ENCODE measurements around the gene SPECC1. TPM values are rescaled to one million over a fixed set of nuclear protein-coding genes. Genes with fewer than 3 reads are reported as not detected.

The SPECC1 gene
- total RNA-seq, 4 donors from 2014 or later = 44.5 to 87.9 (median 70.0) TPM

DNA sequence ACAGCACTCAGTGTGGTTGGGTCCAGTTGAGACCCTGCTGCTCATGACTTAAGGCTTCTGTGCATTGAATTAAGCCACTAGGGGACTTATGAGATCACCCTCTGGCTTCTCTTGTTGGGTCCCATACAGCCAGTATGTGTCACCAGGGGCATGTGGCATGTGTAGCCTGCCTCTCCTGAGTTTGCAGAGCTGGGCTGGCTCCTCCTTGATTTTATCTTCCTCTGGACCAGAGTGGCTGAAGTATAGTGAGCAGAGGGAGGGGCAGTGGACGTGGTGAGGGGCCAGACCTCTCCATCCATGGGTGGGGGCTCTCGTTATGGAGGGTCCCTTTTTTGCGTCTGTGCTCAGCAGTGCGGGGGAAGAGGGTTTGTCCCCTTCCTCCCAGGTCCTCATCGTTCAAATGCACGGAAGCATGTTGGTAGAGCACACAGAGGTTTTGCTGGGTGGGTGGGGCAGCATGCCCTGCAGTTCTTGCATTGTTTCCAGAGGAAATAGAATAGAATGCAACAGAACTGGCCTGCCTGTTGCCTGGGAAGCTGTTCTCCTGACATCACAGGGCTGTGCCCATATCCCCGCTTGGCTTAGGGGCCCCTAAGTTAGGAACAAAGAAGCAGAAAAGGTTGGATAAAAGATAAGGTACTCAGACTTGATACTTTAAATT is 77.4 kb downstream of the SPECC1 start:
- TF ChIP-seq, protein P1, sequence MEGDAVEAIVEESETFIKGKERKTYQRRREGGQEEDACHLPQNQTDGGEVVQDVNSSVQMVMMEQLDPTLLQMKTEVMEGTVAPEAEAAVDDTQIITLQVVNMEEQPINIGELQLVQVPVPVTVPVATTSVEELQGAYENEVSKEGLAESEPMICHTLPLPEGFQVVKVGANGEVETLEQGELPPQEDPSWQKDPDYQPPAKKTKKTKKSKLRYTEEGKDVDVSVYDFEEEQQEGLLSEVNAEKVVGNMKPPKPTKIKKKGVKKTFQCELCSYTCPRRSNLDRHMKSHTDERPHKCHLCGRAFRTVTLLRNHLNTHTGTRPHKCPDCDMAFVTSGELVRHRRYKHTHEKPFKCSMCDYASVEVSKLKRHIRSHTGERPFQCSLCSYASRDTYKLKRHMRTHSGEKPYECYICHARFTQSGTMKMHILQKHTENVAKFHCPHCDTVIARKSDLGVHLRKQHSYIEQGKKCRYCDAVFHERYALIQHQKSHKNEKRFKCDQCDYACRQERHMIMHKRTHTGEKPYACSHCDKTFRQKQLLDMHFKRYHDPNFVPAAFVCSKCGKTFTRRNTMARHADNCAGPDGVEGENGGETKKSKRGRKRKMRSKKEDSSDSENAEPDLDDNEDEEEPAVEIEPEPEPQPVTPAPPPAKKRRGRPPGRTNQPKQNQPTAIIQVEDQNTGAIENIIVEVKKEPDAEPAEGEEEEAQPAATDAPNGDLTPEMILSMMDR (IDR thresholded peaks at IDR 0.05; ENCODE audit: low read depth) = no peak

DNA sequence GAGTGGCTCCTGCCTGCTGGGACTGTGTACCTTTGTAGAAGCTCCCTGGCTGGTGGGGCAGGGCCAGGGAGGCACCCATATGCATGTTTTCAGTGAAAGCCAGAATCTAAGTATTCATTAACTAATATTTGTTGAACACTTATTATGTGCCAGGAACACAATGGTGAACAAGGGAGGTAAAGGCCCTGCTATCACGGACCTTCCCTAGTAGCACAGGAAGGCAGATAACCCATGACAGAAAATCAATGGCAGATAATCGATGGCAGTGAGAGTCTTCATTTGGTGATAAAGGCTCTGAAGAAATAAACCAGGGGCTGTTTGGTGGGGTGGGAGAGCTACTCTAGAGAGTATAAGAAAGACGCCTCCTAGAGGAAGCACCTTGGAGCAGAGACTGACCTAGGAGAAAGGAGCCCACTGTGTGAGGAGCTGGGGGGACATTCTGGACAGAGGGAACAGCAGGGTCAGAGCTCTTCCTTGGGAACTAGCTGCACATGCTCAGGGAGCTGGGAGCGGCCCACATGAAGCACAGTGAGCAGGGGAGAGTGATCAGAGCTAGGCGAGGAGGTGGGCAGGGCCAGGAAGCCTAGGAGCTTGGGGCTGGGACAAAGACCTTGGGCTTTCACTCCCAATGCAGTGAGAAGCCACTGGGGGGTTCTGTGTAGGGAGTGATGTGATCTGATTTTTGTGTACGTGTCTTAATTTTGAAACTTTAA is 78.5 kb downstream of the SPECC1 start:
- TF ChIP-seq, protein P1 (IDR thresholded peaks at IDR 0.05; ENCODE audit: low read depth) = no peak

DNA sequence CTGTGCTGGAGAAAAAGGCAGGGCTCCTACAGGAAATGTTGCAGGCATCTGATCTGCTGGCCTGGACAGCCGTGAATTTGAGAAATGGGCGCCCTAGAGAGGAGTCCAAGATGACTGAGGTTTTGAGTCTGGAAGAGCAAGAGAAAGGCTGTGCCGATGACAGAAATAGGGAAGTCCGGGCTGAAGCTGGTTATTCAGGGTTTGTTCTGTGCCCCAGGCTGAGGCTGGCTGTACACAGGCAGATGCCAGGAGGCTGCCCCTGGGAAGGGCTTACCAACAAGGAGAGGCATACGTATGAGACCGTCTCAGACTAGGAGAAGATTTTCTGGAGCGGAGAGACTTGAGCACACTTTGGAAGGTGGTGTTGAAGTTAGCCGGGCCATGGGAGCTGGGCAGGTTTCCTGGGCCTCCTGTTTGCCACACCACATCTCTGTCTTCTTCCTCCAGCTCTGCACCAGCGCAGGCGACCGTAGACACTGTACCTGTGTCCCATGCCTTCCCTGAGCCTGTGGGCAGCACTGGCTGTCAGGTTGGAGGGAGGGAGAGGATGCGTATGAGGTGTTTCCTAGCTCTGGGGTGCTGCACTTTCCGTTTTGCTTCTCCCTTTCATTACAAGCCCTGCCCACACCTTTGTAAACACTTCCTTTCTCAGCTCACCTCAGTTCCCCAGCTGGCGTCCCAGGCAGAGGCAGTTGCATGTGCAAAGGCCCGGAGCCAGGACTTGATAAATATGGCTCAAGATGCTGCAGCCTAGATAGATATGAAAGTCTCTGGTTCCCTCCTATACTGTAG is 80.8 kb downstream of the SPECC1 start:
- TF ChIP-seq, protein P1 (IDR thresholded peaks at IDR 0.05; ENCODE audit: low read depth) = no peak

GRCh38 chr17:20091174-20092029 is 82.2 kb downstream of the SPECC1 start:
- TF ChIP-seq, protein P1 (IDR thresholded peaks at IDR 0.05; ENCODE audit: low read depth) = no peak

GRCh38 chr17:20092261-20092867 is 83.2 kb downstream of the SPECC1 start:
- TF ChIP-seq, protein P1 (IDR thresholded peaks at IDR 0.05; ENCODE audit: low read depth) = no peak

GRCh38 chr17:20092973-20093626 is 83.9 kb downstream of the SPECC1 start:
- TF ChIP-seq, protein P1 (IDR thresholded peaks at IDR 0.05; ENCODE audit: low read depth) = no peak

Measured in subcutaneous adipose tissue (tissue), 4 donors.